IMR-90 (cell line): ENCODE measurements around the gene SEMA3E.

ENCODE experiments used
- BHLHE40 ChIP-seq: fragments of 150-350 bp; IDR thresholded peaks from 2 replicates; pipeline ENCODE4 v1.6.1; 2016; ENCODE audit warnings: mild to moderate bottlenecking, low read depth, low read length
- CHD1 ChIP-seq: IDR thresholded peaks from 2 replicates; pipeline ENCODE4 v1.6.1; 2012; ENCODE audit warnings: low read depth, low read length, improper control_type of control experiment
- MAFK ChIP-seq: IDR thresholded peaks from 2 replicates; pipeline ENCODE4 v1.6.1; 2012; ENCODE audit warnings: low read depth, low read length, improper control_type of control experiment
- MAZ ChIP-seq: IDR thresholded peaks from 2 replicates; pipeline ENCODE4 v1.6.1; 2012; ENCODE audit warnings: low read depth, mild to moderate bottlenecking, low read length, improper control_type of control experiment, moderate library complexity, borderline replicate concordance
- MXI1 ChIP-seq: IDR thresholded peaks from 2 replicates; pipeline ENCODE4 v1.6.1; 2012; ENCODE audit warnings: low read depth, mild to moderate bottlenecking, low read length, moderate library complexity, borderline replicate concordance
- NFE2L2 ChIP-seq: fragments of 150-350 bp; IDR thresholded peaks from 2 replicates; pipeline ENCODE4 v1.6.1; 2016; ENCODE audit warnings: low read depth, mild to moderate bottlenecking, low read length
- POLR2A ChIP-seq: IDR thresholded peaks from 2 replicates; pipeline ENCODE4 v1.6.1; 2012; ENCODE audit warnings: mild to moderate bottlenecking, low read depth, low read length
- RCOR1 ChIP-seq: IDR thresholded peaks from 2 replicates; pipeline ENCODE4 v1.6.1; 2012; ENCODE audit warnings: mild to moderate bottlenecking, low read length, improper control_type of control experiment; ENCODE audit not compliant: insufficient replicate concordance
- SMC3 ChIP-seq: fragments of 150-350 bp; IDR thresholded peaks from 2 replicates; pipeline ENCODE4 v1.6.1; 2016; ENCODE audit warnings: low read depth, mild to moderate bottlenecking, antibody characterized with exemption, low read length, moderate library complexity
- TF ChIP-seq, protein P1 (sequence below): conservative IDR thresholded peaks from 2 replicates; pipeline ENCODE4 v1.5.1; 2012; ENCODE audit warnings: mild to moderate bottlenecking, low read depth, low read length, improper control_type of control experiment
- TF ChIP-seq, protein P2 (sequence below): fragments of 150-350 bp; IDR thresholded peaks from 2 replicates; pipeline ENCODE4 v1.6.1; 2017; ENCODE audit warnings: mild to moderate bottlenecking, antibody characterized with exemption, low read length, low read depth
- TF ChIP-seq, protein P3 (sequence below): fragments of 150-350 bp; IDR thresholded peaks from 2 replicates; pipeline ENCODE4 v1.6.1; 2016; ENCODE audit warnings: low read depth, mild to moderate bottlenecking, low read length, moderate library complexity, borderline replicate concordance

DNA sequence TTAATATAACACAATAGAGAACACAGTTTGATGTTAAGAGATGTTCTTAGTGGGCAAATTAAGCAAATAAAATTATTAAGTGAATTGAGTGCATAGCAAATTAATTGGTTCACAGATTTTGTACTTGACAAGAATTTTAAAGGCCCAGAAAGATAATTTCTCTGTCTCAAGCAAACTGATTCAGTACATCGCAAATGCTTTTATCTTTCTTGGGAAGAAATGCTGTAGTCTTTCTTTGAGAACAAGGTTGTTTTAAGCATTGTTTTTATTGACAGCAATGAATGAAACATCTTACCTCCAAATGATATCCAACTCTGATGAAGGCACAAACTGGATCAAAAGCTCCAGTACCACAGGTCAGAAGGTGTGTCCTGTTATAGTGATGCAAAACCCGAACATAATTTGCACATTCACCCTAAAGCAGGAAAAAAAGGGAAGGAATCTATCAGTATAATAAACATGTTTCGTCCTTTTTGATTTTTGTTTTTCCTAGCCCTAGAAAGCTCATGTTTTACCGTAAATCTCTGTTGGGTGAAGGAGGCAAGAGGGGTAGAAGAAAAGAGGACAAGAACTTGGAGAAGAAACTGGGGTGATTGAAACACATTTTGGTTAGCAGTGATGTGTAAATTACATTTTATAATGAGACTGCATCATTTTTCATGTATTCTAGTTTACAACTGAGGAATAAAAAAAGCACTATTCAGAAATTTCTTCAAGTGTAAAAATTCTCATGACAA lies 182.6 kb downstream of the SEMA3E start:
- TF ChIP-seq, protein P1, sequence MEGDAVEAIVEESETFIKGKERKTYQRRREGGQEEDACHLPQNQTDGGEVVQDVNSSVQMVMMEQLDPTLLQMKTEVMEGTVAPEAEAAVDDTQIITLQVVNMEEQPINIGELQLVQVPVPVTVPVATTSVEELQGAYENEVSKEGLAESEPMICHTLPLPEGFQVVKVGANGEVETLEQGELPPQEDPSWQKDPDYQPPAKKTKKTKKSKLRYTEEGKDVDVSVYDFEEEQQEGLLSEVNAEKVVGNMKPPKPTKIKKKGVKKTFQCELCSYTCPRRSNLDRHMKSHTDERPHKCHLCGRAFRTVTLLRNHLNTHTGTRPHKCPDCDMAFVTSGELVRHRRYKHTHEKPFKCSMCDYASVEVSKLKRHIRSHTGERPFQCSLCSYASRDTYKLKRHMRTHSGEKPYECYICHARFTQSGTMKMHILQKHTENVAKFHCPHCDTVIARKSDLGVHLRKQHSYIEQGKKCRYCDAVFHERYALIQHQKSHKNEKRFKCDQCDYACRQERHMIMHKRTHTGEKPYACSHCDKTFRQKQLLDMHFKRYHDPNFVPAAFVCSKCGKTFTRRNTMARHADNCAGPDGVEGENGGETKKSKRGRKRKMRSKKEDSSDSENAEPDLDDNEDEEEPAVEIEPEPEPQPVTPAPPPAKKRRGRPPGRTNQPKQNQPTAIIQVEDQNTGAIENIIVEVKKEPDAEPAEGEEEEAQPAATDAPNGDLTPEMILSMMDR = no peak
- TF ChIP-seq, protein P2, sequence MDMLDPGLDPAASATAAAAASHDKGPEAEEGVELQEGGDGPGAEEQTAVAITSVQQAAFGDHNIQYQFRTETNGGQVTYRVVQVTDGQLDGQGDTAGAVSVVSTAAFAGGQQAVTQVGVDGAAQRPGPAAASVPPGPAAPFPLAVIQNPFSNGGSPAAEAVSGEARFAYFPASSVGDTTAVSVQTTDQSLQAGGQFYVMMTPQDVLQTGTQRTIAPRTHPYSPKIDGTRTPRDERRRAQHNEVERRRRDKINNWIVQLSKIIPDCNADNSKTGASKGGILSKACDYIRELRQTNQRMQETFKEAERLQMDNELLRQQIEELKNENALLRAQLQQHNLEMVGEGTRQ = no peak
- TF ChIP-seq MXI1 (no peak), SMC3 (no peak), MAZ (no peak), POLR2A (no peak), CHD1 (no peak), BHLHE40 (no peak), NFE2L2 (no peak), RCOR1 (no peak), MAFK (no peak)
- TF ChIP-seq, protein P3, sequence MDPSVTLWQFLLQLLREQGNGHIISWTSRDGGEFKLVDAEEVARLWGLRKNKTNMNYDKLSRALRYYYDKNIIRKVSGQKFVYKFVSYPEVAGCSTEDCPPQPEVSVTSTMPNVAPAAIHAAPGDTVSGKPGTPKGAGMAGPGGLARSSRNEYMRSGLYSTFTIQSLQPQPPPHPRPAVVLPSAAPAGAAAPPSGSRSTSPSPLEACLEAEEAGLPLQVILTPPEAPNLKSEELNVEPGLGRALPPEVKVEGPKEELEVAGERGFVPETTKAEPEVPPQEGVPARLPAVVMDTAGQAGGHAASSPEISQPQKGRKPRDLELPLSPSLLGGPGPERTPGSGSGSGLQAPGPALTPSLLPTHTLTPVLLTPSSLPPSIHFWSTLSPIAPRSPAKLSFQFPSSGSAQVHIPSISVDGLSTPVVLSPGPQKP = no peak
